CD14-positive monocyte (primary cell): ENCODE results near the gene PGD. TPM values are rescaled to one million over a fixed set of nuclear protein-coding genes. Genes with fewer than 3 reads are reported as not detected.

Experiments used
- DNase-seq, 3 donors: peaks; one replicate each; pipeline ENCODE4 v3.0.0-alpha.2; 2011 to 2022
- H2AFZ ChIP-seq: 2 replicates; pipeline ENCODE4 v1.6.0; 2012; ENCODE audit warnings: mild to moderate bottlenecking, low read depth, low read length, inconsistent platforms; ENCODE audit not compliant: insufficient read depth, poor library complexity, severe bottlenecking
- H3K27ac ChIP-seq, 2 donors: 1 replicate in 1 of 2; 2 replicates in 1 of 2; pipeline ENCODE4 v1.5.1; 2012 to 2013; ENCODE audit warnings: low read length in 2 of 2, control low read depth in 1 of 2, inconsistent platforms in 1 of 2, low read depth in 1 of 2, mild to moderate bottlenecking in 1 of 2
- H3K27me3 ChIP-seq, 2 donors: one replicate each; pipeline versions ENCODE4 v1.6.0 to v1.6.1; 2011 to 2013; ENCODE audit warnings: low read length in 2 of 2; ENCODE audit not compliant: control insufficient read depth in 2 of 2, insufficient read depth in 2 of 2
- H3K36me3 ChIP-seq, 2 donors: replicated peaks in 1 of 2; 1 replicate in 1 of 2; 2 replicates in 1 of 2; pipeline versions ENCODE4 v1.5.1 to v1.6.1; 2012 to 2013; ENCODE audit warnings: low read length in 2 of 2, control low read depth in 1 of 2, inconsistent platforms in 1 of 2, mild to moderate bottlenecking in 1 of 2; ENCODE audit not compliant: insufficient read depth in 2 of 2, control insufficient read depth in 1 of 2
- H3K4me1 ChIP-seq, 2 donors: 1 replicate in 1 of 2; 2 replicates in 1 of 2; pipeline versions ENCODE4 v1.5.1 to v1.6.1; 2012 to 2013; ENCODE audit warnings: low read length in 2 of 2, control low read depth in 1 of 2, inconsistent platforms in 1 of 2, mild to moderate bottlenecking in 1 of 2, moderate library complexity in 1 of 2; ENCODE audit not compliant: insufficient read depth in 2 of 2, control insufficient read depth in 1 of 2
- H3K4me2 ChIP-seq: replicated peaks from 2 replicates; pipeline ENCODE3; 2012; ENCODE audit warnings: low read length, moderate library complexity, mild to moderate bottlenecking; ENCODE audit not compliant: poor library complexity, severe bottlenecking; ENCODE audit errors: extremely low read depth
- H3K4me3 ChIP-seq, 3 experiments: fragments of 200-600 bp in 1 of 3; sonication (generic) in 1 of 3; replicated peaks in 1 of 3; 1 replicate in 2 of 3; 2 replicates in 1 of 3; pipeline ENCODE4 v1.5.1; 2011 to 2013; ENCODE audit warnings: low read length in 3 of 3, mild to moderate bottlenecking in 3 of 3, control low read depth in 2 of 3, low read depth in 2 of 3, inconsistent platforms in 1 of 3, moderate library complexity in 1 of 3
- H3K79me2 ChIP-seq: 2 replicates; pipeline ENCODE4 v1.6.0; 2012; ENCODE audit warnings: mild to moderate bottlenecking, control low read depth, inconsistent platforms, low read length, moderate library complexity; ENCODE audit not compliant: insufficient read depth
- H3K9ac ChIP-seq: 2 replicates; pipeline ENCODE4 v1.6.0; 2017; ENCODE audit warnings: low read length, mild to moderate bottlenecking; ENCODE audit not compliant: insufficient read depth, poor library complexity, severe bottlenecking
- H3K9me3 ChIP-seq, 2 donors: replicated peaks in 1 of 2; 1 replicate in 1 of 2; 2 replicates in 1 of 2; pipeline versions ENCODE4 v1.5.1 to v1.6.1; 2012 to 2013; ENCODE audit warnings: low read length in 2 of 2, control low read depth in 1 of 2; ENCODE audit not compliant: control insufficient read depth in 1 of 2, insufficient read depth in 1 of 2
- H4K20me1 ChIP-seq: 2 replicates; pipeline ENCODE4 v1.6.0; 2012; ENCODE audit warnings: mild to moderate bottlenecking, low read length, control low read depth, moderate library complexity; ENCODE audit not compliant: insufficient read depth
- H3K27ac Mint-ChIP-seq, 7 donors: one replicate each; pipeline ENCODE4 v1.8.0; 2020; ENCODE audit warnings: mild to moderate bottlenecking in 7 of 7, mixed read lengths in 7 of 7, moderate library complexity in 6 of 7, inconsistent platforms in 2 of 7
- H3K27me3 Mint-ChIP-seq, 3 donors: one replicate each; pipeline ENCODE4 v1.8.0; 2021 to 2022; ENCODE audit warnings: low read depth in 3 of 3, mild to moderate bottlenecking in 3 of 3, mixed read lengths in 3 of 3, moderate library complexity in 3 of 3, inconsistent platforms in 1 of 3
- H3K36me3 Mint-ChIP-seq, 2 donors: one replicate each; pipeline ENCODE4 v1.8.0; 2020; ENCODE audit warnings: mixed read lengths in 2 of 2, inconsistent platforms in 1 of 2, mild to moderate bottlenecking in 1 of 2
- H3K4me1 Mint-ChIP-seq: one replicate; pipeline ENCODE4 v1.8.0; 2020; ENCODE audit warnings: mild to moderate bottlenecking, mixed read lengths
- H3K4me3 Mint-ChIP-seq, 2 donors: one replicate each; pipeline ENCODE4 v1.8.0; 2020; ENCODE audit warnings: mild to moderate bottlenecking in 2 of 2, mixed read lengths in 2 of 2, moderate library complexity in 1 of 2
- H3K9me3 Mint-ChIP-seq, 7 donors: one replicate each; pipeline ENCODE4 v1.8.0; 2020 to 2022; ENCODE audit warnings: mixed read lengths in 7 of 7, mild to moderate bottlenecking in 6 of 7, moderate library complexity in 6 of 7, inconsistent platforms in 2 of 7
- CTCF ChIP-seq: fragments of 200-600 bp; IDR thresholded peaks from one replicate; pipeline ENCODE4 v1.8.0; 2022; ENCODE audit warnings: antibody characterized with exemption, mild to moderate bottlenecking
- WGBS: methylation state at CpG from one replicate; pipeline ENCODE4 v1.1.5; 2013; ENCODE audit warnings: missing lambda C conversion rate; ENCODE audit not compliant: insufficient coverage; 5-methylcytosine and 5-hydroxymethylcytosine counted together
- intact Hi-C, 2 donors: fragments of 100-400 bp; cut with micrococcal nuclease; formaldehyde crosslinking; loops; one replicate each; pipeline versions ENCODE4 v1.15.0 to v1.15.1; 2023
- polyA plus RNA-seq, 3 donors: library from polyadenylated mRNA; depleted of rRNA in 1 of 3; unstranded in 2 of 3; stranded (reverse) in 1 of 3; fragments of 300-500 nt in 2 of 3; fragments of >200 nt in 1 of 3; fragmentation: Illumina TruSeq in 2 of 3; gene quantifications; 1 replicate in 2 of 3; 2 replicates in 1 of 3; pipeline ENCODE4 v1.2.3, GENCODE V29; 2012 to 2021

The PGD gene
- polyA plus RNA-seq, 3 donors, result 173 to 509 (median 471) TPM

GRCh38 chr1:10457875-10458274, 59.0 kb downstream of the PGD start:
- Mint-ChIP-seq H3K27me3 (peaks cover 0 to 2% (median 2%) of the 10 kb centered on the region in 3 donors), H3K4me3 (no peak overlapping the region), H3K4me1 (peaks cover 6% of the 10 kb centered on the region), H3K9me3 (peaks cover 0 to 9% (median 6%) of the 10 kb centered on the region in 7 donors), H3K27ac (no peak overlapping the region), H3K36me3 (peaks cover 32 to 44% of the 10 kb centered on the region in 2 donors)
- Histone ChIP-seq H3K4me3 (no peak overlapping the region), H3K27ac (no peak overlapping the region), H3K9me3 (peaks cover 0 to 6% of the 10 kb centered on the region in 2 donors), H4K20me1 (no peaks in the 10 kb centered on the region), H3K27me3 (no peaks in the 10 kb centered on the region), H3K4me1 (no peaks in the 10 kb centered on the region), H3K4me2 (no peak overlapping the region), H3K36me3 (peaks cover 16 to 31% of the 10 kb centered on the region in 2 donors), H2AFZ (no peak overlapping the region), H3K79me2 (no peaks in the 10 kb centered on the region), H3K9ac (no peak overlapping the region)
- DNase-seq, result no peak
- intact Hi-C loops, result no loop called here
- WGBS, result 96% methylated on average over 5 of the region's 9 CpGs
- TF ChIP-seq CTCF, result no peak

GRCh38 chr1:10459184-10459583, 60.3 kb downstream of the PGD start:
- H3K4me1 Mint-ChIP-seq, result peaks cover 6% of the 10 kb centered on the region
- DNase-seq, result no peak
- H3K9me3 ChIP-seq, result peaks cover 0 to 6% of the 10 kb centered on the region in 2 donors
- no peak overlapping the region for H2AFZ ChIP-seq
- H4K20me1 ChIP-seq, result no peaks in the 10 kb centered on the region
- no peak overlapping the region for H3K27ac ChIP-seq
- no peak overlapping the region for H3K4me3 ChIP-seq
- H3K79me2 ChIP-seq, result no peaks in the 10 kb centered on the region
- WGBS, result no CpG with 5 or more reads among the region's 3 CpGs
- H3K4me3 Mint-ChIP-seq, result no peak overlapping the region
- TF ChIP-seq CTCF, result no peak
- peaks cover 0 to 8% (median 6%) of the 10 kb centered on the region in 7 donors for H3K9me3 Mint-ChIP-seq
- peaks cover 22 to 42% of the 10 kb centered on the region in 2 donors for H3K36me3 ChIP-seq
- no peaks in the 10 kb centered on the region for H3K27me3 ChIP-seq
- no peak overlapping the region for H3K4me2 ChIP-seq
- H3K4me1 ChIP-seq, result no peaks in the 10 kb centered on the region
- no peak overlapping the region for H3K27ac Mint-ChIP-seq
- no peak overlapping the region for H3K9ac ChIP-seq
- intact Hi-C loops, result no loop called here
- H3K36me3 Mint-ChIP-seq, result peaks cover 43 to 56% of the 10 kb centered on the region in 2 donors
- peaks cover 0 to 2% (median 0%) of the 10 kb centered on the region in 3 donors for H3K27me3 Mint-ChIP-seq
